K562 (cell line): ENCODE results near the gene MBP.

Experiments
- EGR1 ChIP-seq: fragments of 450-650 bp; conservative IDR thresholded peaks from 2 replicates; pipeline ENCODE4 v1.6.1; 2017; ENCODE audit warnings: mild to moderate bottlenecking
- ZBTB11 ChIP-seq, 3 experiments: fragments of 200-800 bp in 1 of 3; fragments of 250-450 bp in 1 of 3; fragments of 450-650 bp in 1 of 3; sonication (Bioruptor Pico) in 1 of 3; sonication (Bioruptor generic) in 1 of 3; formaldehyde crosslinking in 1 of 3; IDR thresholded peaks; 2 replicates each; pipeline versions ENCODE4 v1.6.1 to v1.8.0; 2016 to 2022; ENCODE audit warnings: mild to moderate bottlenecking in 2 of 3, missing genetic modification characterization in 2 of 3, missing compliant biosample characterization in 1 of 3, moderate library complexity in 1 of 3

DNA sequence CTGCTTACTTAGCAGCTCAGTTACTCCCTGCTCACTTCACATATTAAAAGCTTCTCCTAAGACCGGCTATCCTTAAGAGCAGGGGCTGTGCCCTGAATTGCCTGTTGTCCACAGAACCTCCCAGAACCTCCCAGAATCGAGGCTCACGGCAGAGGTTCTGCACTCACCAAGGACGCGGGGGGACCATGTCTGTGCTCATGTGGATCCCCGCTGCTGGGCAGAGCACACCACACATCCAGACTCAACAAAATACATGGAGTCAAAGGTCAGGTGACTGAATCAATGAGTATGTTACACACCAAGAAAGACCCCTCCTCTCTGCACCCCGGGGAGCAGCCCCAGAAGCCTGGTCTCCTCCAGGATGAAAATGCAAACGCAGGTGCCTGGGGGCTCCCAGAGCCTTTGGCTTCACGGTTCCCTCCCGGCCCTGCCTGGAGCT, 149.0 kb downstream of the MBP start:
- TF ChIP-seq EGR1 (no peak), ZBTB11 (CRISPR knock-in tag; IDR thresholded peaks at IDR 0.05) (no peak)
